Activated CD8-positive, alpha-beta memory T cell treated with anti-CD3 and anti-CD28 coated beads for 24 hours (primary cell): ENCODE data around the gene PIGP.
"Not testable (repeated sequence)": the region's sequence is repeated elsewhere in the genome, so short reads cannot be mapped to it uniquely, and the experiment has no call there.

ENCODE experiments used
- DNase-seq: peaks from one replicate; pipeline ENCODE4 v3.0.0-alpha.2; 2020

The PIGP gene

GRCh38 chr21:37075214-37075770 lies 2.4 kb upstream of the PIGP start:
- no peak for DNase-seq

DNA sequence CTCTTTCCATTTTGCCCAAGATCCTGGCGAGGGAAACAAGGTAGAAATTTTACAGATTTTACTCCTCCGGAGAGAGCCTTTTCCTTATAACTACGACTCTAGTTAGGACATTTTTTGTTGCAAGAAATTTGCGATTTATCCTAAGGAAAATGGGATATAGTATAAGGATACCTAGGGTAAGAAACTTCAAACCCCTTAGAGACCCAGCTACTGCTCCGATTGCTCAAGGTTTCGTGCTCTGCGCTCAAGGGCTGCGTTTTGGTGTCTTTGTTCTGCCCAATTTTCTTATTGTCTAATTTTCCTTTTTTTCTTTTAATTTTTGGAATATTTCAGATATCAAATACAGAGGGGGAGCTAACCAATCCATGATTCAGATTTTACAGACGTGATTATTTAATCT lies 1.7 kb upstream of the PIGP start:
- no peak for DNase-seq

DNA sequence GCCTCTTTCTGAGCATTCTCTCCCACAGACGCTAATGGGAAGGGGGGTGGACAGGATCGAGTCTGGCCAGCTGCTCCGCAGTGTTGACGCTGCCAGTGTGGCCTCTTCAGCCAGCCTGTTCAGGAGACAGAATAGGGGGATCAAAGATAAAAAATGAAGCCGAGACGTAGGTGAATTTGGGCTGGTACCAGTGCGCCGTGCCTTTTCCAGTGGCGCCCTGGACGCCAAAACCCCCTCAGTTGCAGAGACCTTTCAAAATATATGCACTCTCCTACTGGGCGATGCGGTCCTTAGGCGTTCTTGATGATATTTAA lies 1.3 kb upstream of the PIGP start:
- no peak for DNase-seq

DNA sequence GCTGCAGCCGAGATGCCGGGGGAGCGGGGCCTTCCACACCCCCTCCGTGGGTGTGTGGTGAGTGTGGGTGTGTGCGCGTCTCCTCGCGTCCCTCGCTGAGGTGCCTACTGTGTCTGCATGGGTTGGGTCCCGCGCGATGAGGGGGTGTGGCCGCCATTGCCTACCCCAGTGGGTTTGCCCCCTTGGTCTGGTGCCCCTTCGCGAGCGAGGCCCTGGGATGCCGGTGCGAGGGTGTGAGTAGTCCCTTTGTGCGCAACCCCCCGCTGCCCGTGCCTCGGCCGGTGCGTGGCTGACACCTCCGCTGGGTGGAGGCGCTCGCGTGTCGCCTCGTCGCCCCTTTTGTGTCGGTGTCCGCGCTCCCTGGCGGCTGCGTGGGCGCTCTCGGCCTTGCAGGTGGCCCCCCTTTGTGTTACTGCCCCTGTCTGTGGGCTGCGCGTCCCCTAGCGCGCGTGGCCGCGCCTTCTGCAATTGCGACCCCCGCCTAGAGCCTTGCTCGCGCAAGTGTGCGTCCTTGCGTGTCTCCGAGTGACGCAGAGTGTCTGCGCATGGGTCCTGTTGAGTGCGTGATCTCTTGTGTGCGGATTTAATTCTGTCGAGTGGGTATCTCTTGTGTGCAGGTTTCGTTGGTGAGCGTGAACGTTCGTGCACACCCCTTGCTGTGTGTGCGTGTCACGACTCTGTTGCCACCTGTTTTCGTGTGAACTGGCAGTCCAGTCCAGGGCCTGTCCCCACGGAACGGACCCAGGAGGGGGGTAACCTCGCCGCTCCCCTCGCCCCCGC lies 736 bp upstream of the PIGP start:
- DNase-seq, result peak; percentile 90

- no peak for DNase-seq
These were observed 440 bp downstream of the PIGP start for GRCh38 chr21:37072274-37072987.

GRCh38 chr21:37071561-37072273 lies 1.2 kb downstream of the PIGP start:
- DNase-seq, result peak; percentile 69

- DNase-seq, result no peak
These were observed 7.2 kb downstream of the PIGP start for GRCh38 chr21:37065561-37066177.

GRCh38 chr21:37064841-37065240 lies 8.0 kb downstream of the PIGP start:
- DNase-seq, result no peak

GRCh38 chr21:37063433-37063832 lies 9.4 kb downstream of the PIGP start:
- no peak for DNase-seq

- DNase-seq, result no peak
These were observed 10.3 kb downstream of the PIGP start for GRCh38 chr21:37062593-37062935.

GRCh38 chr21:37061926-37062592 lies 10.8 kb downstream of the PIGP start:
- no peak for DNase-seq

DNA sequence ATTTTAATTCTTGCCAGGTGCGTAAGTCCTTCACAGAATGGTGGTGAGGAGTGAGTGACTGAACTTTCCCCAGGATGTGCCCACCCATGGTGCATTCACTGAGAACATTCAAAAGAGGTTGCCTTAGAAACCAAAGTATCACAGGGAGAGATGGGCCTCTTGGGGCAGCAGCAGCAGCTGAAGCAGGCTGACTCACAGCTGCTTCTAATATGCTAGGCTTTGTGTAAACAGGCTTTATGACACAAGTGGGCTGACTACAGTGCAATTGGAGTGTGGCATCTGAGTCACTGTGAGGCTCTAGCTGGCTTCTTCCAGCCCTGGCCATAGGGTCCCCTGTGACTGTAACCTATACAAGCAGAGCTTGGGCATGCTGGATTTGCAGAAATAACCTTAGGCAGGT lies 12.6 kb downstream of the PIGP start:
- DNase-seq, result no peak

DNA sequence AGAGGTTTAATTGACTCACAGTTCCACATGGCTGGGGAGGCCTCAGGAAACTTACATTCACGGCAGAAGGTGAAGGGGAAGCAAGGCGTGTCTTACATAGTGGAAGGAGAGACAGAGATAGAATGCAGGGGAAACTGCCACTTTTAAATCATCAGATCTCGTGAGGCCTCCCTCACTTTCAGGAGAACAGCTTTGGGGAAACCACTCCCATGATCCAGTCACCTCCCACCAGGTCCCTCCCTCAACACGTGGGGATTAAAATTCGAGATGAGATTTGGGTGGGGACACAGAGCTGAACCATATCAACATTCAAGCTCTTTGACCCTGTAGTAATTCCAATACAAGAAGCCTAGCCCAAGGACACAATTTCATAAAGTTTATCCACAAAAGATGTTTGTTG lies 13.7 kb downstream of the PIGP start:
- DNase-seq, result no peak

DNA sequence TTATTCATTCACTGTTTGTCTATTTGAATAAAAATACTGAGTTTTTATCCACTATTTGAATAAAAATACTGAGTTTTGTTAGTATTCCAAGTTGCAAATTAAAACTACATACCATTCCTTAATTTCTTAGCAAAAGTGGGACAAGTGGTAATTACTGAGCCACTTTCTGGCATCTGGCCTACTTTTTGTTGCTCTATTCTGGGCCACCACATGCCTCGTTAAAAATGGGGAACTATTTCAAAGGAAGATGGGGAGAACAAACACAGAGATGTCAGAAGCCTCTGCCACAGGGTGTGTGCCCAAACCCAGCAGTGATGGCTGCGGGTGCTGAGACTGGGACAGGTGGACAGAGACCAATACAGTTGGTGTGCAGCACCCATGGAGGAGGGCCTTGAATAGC lies 14.6 kb downstream of the PIGP start:
- no peak for DNase-seq

GRCh38 chr21:37057614-37058013 lies 15.3 kb downstream of the PIGP start:
- no peak for DNase-seq

- no peak for DNase-seq
These were observed 17.5 kb downstream of the PIGP start for GRCh38 chr21:37055271-37055855.

DNA sequence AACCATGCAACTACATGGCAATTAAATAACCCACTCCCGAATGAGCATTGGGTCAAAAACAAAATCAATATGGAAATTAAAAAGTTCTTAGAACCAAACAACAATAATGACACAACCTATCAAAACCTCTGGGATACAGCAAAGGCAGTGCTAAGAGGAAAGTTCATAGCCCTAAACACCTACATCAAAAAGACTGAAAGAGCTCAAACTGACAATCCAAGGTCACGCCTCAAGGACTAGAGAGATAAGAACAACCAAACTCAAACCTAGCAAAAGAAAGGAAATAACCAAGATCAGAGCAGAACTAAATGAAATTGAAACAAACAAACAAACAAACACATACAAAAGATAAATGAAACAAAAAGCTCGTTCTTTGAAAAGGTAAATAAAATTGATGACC lies 23.1 kb downstream of the PIGP start:
- not testable (repeated sequence) for DNase-seq

DNA sequence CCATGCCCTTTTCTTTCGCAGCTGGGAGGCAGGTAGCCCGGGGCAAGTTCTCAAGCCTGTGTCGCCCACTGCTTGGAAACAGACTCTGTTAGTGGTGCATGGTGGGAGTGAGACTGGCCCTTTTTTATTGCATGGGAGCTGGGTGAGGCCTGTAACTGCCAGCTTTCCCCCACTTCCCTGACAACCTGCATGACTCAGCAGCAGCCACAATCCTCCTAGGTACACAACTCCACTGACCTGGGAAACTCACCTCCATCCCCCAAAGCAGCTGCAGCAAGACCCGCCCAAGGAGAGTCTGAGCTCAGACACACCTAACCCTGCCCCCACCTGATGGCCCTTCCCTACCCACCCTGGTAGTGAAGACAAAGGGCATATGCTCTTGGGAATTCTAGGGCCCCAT lies 25.8 kb downstream of the PIGP start:
- DNase-seq, result no peak

GRCh38 chr21:37045556-37045955 lies 27.3 kb downstream of the PIGP start:
- DNase-seq, result no peak

- no peak for DNase-seq
These were observed 27.7 kb downstream of the PIGP start for GRCh38 chr21:37045149-37045548.

- DNase-seq, result no peak
These were observed 28.2 kb downstream of the PIGP start for GRCh38 chr21:37044643-37045042.

- DNase-seq, result no peak
These were observed 29.1 kb downstream of the PIGP start for GRCh38 chr21:37043818-37044217.
